ENCODE results near the gene GDF9.

- TF ChIP-seq CTCF (IDR thresholded peaks at IDR 0.05) (no peak), ATF1 (CRISPR knock-in tag; IDR thresholded peaks at IDR 0.05) (no peak), MAX (CRISPR knock-in tag; IDR thresholded peaks at IDR 0.05) (no peak), PREB (CRISPR knock-in tag; IDR thresholded peaks at IDR 0.05; ENCODE audit: borderline replicate concordance) (no peak), ZNF121 (CRISPR knock-in tag; IDR thresholded peaks at IDR 0.05) (no peak), PRDM15 (CRISPR knock-in tag; IDR thresholded peaks at IDR 0.05) (no peak), MLX (CRISPR knock-in tag; IDR thresholded peaks at IDR 0.05) (no peak), ZNF263 (CRISPR knock-in tag; IDR thresholded peaks at IDR 0.05; ENCODE audit: low read depth) (no peak), JAZF1 (CRISPR knock-in tag; IDR thresholded peaks at IDR 0.05) (no peak), AR (CRISPR knock-in tag; IDR thresholded peaks at IDR 0.05) (no peak), ELF4 (CRISPR knock-in tag; IDR thresholded peaks at IDR 0.05; ENCODE audit: low read depth) (no peak)
These were observed 7.6 kb upstream of the GDF9 start for GRCh38 chr5:132873930-132874271.
